Neuronal stem cell (in vitro differentiated cells): ENCODE measurements around the gene KRTAP4-7.
"Not testable (repeated sequence)": the region's sequence is repeated elsewhere in the genome, so short reads cannot be mapped to it uniquely, and the experiment has no call there.

Experiments used
- DNase-seq: peaks from one replicate; pipeline ENCODE4 v3.0.0-alpha.2; 2013; ENCODE audit warnings: low spot score
- H2AFZ ChIP-seq: one replicate; pipeline ENCODE4 v1.6.1; 2013; ENCODE audit warnings: mild to moderate bottlenecking, low read length, inconsistent platforms
- H2AK5ac ChIP-seq: 2 replicates; pipeline ENCODE4 v1.6.1; 2013; ENCODE audit warnings: low read depth, mild to moderate bottlenecking, inconsistent platforms, low read length, moderate library complexity, mixed read lengths
- H2BK120ac ChIP-seq: 2 replicates; pipeline ENCODE4 v1.6.1; 2013; ENCODE audit warnings: low read depth, mild to moderate bottlenecking, inconsistent platforms, low read length, moderate library complexity, mixed read lengths
- H2BK12ac ChIP-seq: one replicate; pipeline ENCODE4 v1.6.1; 2013; ENCODE audit warnings: low read length, inconsistent platforms
- H2BK15ac ChIP-seq: 2 replicates; pipeline ENCODE4 v1.6.1; 2013; ENCODE audit warnings: mild to moderate bottlenecking, low read length, inconsistent platforms, mixed read lengths
- H2BK5ac ChIP-seq: one replicate; pipeline ENCODE4 v1.6.1; 2013; ENCODE audit warnings: inconsistent platforms, mild to moderate bottlenecking, low read length, moderate library complexity
- H3K14ac ChIP-seq: one replicate; pipeline ENCODE4 v1.6.1; 2013; ENCODE audit warnings: low read length, inconsistent platforms
- H3K18ac ChIP-seq: 2 replicates; pipeline ENCODE4 v1.6.1; 2013; ENCODE audit warnings: low read length, inconsistent platforms
- H3K23ac ChIP-seq: 2 replicates; pipeline ENCODE4 v1.6.1; 2013; ENCODE audit warnings: low read depth, mild to moderate bottlenecking, mixed read lengths, low read length, inconsistent platforms; ENCODE audit not compliant: poor library complexity
- H3K27ac ChIP-seq: replicated peaks from 3 replicates; pipeline ENCODE4 v1.5.1; 2013; ENCODE audit warnings: low read length, inconsistent platforms
- H3K27me3 ChIP-seq, 3 experiments: 2 replicates each; pipeline ENCODE4 v1.6.1; 2013; ENCODE audit warnings: low read length in 3 of 3, mild to moderate bottlenecking in 2 of 3, inconsistent platforms in 1 of 3, low read depth in 1 of 3, mixed read lengths in 1 of 3, moderate library complexity in 1 of 3; ENCODE audit not compliant: control insufficient read depth in 3 of 3, insufficient read depth in 3 of 3
- H3K36me3 ChIP-seq, 2 donors: replicated peaks in 1 of 2; 2 replicates each; pipeline ENCODE4 v1.6.1; 2013; ENCODE audit warnings: low read length in 2 of 2; ENCODE audit not compliant: control insufficient read depth in 2 of 2, insufficient read depth in 2 of 2
- H3K4ac ChIP-seq: 2 replicates; pipeline ENCODE4 v1.6.1; 2013; ENCODE audit warnings: inconsistent platforms, mild to moderate bottlenecking, low read length, moderate library complexity
- H3K4me1 ChIP-seq, 2 donors: 1 replicate in 1 of 2; 2 replicates in 1 of 2; pipeline ENCODE4 v1.6.1; 2013; ENCODE audit warnings: low read length in 2 of 2, low read depth in 1 of 2; ENCODE audit not compliant: control insufficient read depth in 2 of 2, insufficient read depth in 1 of 2
- H3K4me2 ChIP-seq: one replicate; pipeline ENCODE4 v1.6.1; 2013; ENCODE audit warnings: mild to moderate bottlenecking, low read length, inconsistent platforms; ENCODE audit not compliant: insufficient read depth, poor library complexity, severe bottlenecking
- H3K4me3 ChIP-seq, 2 donors: 2 replicates each; pipeline ENCODE4 v1.5.1; 2013; ENCODE audit warnings: low read length in 2 of 2, mild to moderate bottlenecking in 2 of 2, inconsistent platforms in 1 of 2, moderate library complexity in 1 of 2
- H3K79me1 ChIP-seq: one replicate; pipeline ENCODE4 v1.6.1; 2013; ENCODE audit warnings: low read depth, mild to moderate bottlenecking, inconsistent platforms, low read length, moderate library complexity
- H3K9ac ChIP-seq: one replicate; pipeline ENCODE4 v1.6.1; 2013; ENCODE audit warnings: mild to moderate bottlenecking, low read depth, low read length, inconsistent platforms; ENCODE audit not compliant: poor library complexity
- H3K9me3 ChIP-seq, 2 donors: replicated peaks in 1 of 2; 2 replicates each; pipeline versions ENCODE3 to v1.6.1; 2013; ENCODE audit warnings: low read length in 2 of 2, mild to moderate bottlenecking in 2 of 2, inconsistent platforms in 1 of 2, low read depth in 1 of 2, mixed read lengths in 1 of 2, moderate library complexity in 1 of 2; ENCODE audit not compliant: control insufficient read depth in 2 of 2, insufficient read depth in 1 of 2
- H4K8ac ChIP-seq: one replicate; pipeline ENCODE4 v1.6.1; 2013; ENCODE audit warnings: low read depth, mild to moderate bottlenecking, inconsistent platforms, low read length, moderate library complexity
- H4K91ac ChIP-seq: one replicate; pipeline ENCODE4 v1.6.1; 2013; ENCODE audit warnings: low read length, low read depth, mild to moderate bottlenecking, inconsistent platforms; ENCODE audit not compliant: poor library complexity
- WGBS, 2 donors: extraction: QIAGEN DNeasy Blood & Tissue Kit; methylation state at CpG; one replicate each; pipeline ENCODE4 v1.1.7; 2013; ENCODE audit warnings: missing lambda C conversion rate in 2 of 2, mixed read lengths in 1 of 2; ENCODE audit not compliant: insufficient read length in 2 of 2, insufficient replicate concordance in 1 of 2; ENCODE audit errors: extremely low coverage in 2 of 2; 5-methylcytosine and 5-hydroxymethylcytosine counted together

Gene KRTAP4-7

DNA sequence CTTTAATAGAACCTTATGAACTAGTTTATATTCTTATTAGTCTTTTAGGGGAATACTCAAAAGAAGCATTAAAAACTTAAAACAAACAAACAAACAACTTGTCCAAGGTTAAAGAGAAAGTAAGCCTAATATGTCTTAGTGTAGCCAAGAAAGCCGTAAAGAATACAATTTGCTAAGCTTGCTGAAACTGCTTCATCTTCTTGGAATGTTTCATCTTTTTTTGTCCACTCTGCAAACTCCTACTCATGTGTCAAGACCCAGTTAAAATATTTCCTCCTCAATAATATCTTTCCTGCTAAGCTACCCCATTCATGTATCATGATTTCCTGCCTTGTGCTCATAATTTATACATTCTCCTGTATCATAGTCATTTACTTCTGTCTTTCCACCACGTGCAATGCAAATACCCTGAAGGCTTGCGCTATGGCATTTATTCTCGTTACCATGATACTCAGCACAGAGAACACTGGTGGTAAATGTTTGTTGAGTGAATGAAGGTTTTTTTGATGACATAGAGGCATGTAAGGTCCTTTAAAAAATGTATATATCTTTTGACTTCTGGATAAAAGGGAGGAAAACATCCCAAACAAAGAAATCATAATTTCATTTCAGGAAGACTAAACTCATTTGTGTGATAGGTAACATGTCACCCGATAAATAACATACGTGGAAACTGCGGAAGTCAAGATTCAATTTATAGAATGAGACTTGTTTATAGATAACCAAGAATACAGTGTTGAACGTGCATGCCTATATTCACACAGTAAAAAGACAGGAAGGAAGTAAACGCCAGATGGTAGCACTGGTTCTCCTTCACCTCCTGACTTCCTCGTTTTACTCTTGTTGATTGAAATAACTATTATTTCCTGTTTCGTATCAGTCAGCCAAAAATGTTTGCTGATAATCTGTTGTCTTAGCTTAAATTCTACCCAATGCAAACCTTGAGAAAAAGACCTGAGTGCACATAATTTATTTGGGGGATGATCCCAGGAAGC lies 36.0 kb downstream of the KRTAP4-7 start:
- H2BK120ac ChIP-seq, H3K27ac ChIP-seq, H3K27me3 ChIP-seq, H2BK12ac ChIP-seq, H3K18ac ChIP-seq, H3K23ac ChIP-seq, H3K9me3 ChIP-seq, H2BK15ac ChIP-seq, H3K4me3 ChIP-seq, H2AFZ ChIP-seq, H3K79me1 ChIP-seq, H4K8ac ChIP-seq, H4K91ac ChIP-seq, H2BK5ac ChIP-seq, H3K4ac ChIP-seq, H2AK5ac ChIP-seq, H3K9ac ChIP-seq, H3K14ac ChIP-seq, H3K4me2 ChIP-seq, DNase-seq, H3K4me1 ChIP-seq, H3K36me3 ChIP-seq: not testable (repeated sequence)
- no CpG with 5 or more reads among the region's 11 CpGs for WGBS, 2 donors

DNA sequence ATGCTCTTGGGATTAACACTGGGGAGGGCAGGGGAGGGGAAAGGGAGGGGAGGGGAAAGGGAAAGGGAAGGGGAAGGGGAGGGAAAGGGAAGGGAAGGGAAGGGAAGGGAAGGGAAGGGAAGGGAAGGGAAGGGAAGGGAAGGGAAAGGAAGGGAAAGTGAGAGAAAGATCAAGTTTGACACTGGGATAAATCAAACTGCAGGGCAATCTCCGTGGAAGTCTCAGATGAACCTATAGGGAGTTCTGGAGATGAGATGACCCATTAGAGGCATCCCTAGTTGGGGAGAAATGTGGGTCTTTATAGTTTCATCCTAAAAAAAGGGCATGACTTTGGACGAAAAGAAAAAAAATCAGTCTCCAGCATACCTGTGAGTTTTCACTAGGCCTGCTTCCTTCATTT lies 37.8 kb downstream of the KRTAP4-7 start:
- no peak overlapping the region for H2BK120ac ChIP-seq
- H4K91ac ChIP-seq, result no peak overlapping the region
- WGBS, 2 donors, result no CpG with 5 or more reads among the region's 2 CpGs
- H3K4me2 ChIP-seq, result no peak overlapping the region
- H3K27me3 ChIP-seq, result no peaks in the 10 kb centered on the region
- H3K36me3 ChIP-seq, result no peaks in the 10 kb centered on the region
- no peak overlapping the region for H3K14ac ChIP-seq
- H3K79me1 ChIP-seq, result no peaks in the 10 kb centered on the region
- DNase-seq, result no peak
- no peak overlapping the region for H4K8ac ChIP-seq
- H3K4ac ChIP-seq, result no peak overlapping the region
- H2BK12ac ChIP-seq, result no peak overlapping the region
- no peak overlapping the region for H3K23ac ChIP-seq
- H2AFZ ChIP-seq, result no peak overlapping the region
- no peak overlapping the region for H3K9ac ChIP-seq
- no peaks in the 10 kb centered on the region for H3K9me3 ChIP-seq
- H3K27ac ChIP-seq, result no peak overlapping the region
- H3K4me1 ChIP-seq, result no peaks in the 10 kb centered on the region
- H2BK5ac ChIP-seq, result no peak overlapping the region
- H3K18ac ChIP-seq, result no peak overlapping the region
- H2BK15ac ChIP-seq, result no peak overlapping the region
- H3K4me3 ChIP-seq, result no peak overlapping the region
- no peak overlapping the region for H2AK5ac ChIP-seq

DNA sequence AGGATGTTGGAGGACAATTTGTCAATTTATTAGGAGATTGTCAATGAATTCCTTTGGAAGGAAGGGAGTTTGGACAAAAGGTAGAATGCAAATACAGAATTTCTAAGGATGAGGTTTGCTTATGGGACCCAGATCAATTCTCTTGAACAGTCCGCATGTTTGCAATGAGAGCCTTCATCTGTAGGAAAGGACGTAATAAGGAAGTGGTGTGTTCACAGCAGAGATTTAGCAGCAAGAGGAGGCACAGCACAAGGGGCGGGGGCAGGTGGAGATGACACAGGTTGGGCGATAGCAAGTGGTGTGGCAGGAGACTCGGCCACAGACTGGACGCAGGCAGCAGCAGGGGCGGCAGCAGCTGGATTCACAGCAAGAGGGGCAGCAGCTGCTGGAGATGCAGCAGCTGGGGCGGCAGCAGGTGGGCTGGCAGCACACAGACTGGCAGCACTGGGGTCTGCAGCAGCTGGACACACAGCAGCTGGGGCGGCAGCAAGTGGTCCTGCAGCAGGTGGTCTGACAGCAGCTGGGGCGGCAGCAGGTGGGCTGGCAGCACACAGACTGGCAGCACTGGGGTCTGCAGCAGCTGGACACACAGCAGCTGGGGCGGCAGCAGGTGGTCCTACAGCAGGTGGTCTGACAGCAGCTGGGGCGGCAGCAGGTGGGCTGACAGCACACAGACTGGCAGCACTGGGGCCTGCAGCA lies 39.5 kb downstream of the KRTAP4-7 start:
- not testable (repeated sequence) for H4K91ac ChIP-seq
- no CpG with 5 or more reads among the region's 12 CpGs for WGBS, 2 donors

DNA sequence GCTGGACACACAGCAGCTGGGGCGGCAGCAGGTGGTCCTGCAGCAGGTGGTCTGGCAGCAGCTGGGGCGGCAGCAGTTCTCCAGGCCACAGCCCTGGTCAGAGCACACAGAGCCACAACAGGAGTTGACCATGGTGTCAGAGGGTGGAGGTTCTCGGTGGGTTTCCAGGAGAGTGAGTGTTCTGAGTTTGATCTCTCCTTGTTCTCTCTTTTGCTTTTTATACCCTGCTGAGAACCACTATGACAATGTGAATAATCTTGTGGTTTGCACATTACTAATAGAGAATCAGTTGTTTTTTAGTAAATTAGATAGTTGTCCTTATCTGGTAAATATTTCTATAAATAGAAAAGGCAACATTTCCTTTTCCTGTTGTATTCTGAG lies 40.0 kb downstream of the KRTAP4-7 start, which contains the start of gene KRTAP4-12:
KRTAP4-12 (minus strand) TSS at position 192 of the 381 bp plus-strand sequence; CDS start at position 132, 60 bp downstream.
- no CpG with 5 or more reads among the region's 3 CpGs for WGBS, 2 donors
- H3K4me2 ChIP-seq, H4K91ac ChIP-seq, H2BK120ac ChIP-seq, H2AFZ ChIP-seq, H3K4me1 ChIP-seq, H2BK5ac ChIP-seq, H3K27me3 ChIP-seq, H3K9ac ChIP-seq, H3K9me3 ChIP-seq, H4K8ac ChIP-seq, DNase-seq, H3K4ac ChIP-seq, H3K18ac ChIP-seq, H2AK5ac ChIP-seq, H2BK15ac ChIP-seq, H3K4me3 ChIP-seq, H2BK12ac ChIP-seq, H3K14ac ChIP-seq, H3K23ac ChIP-seq, H3K36me3 ChIP-seq, H3K79me1 ChIP-seq, H3K27ac ChIP-seq: not testable (repeated sequence)

More for the DNA sequence above, 39.5 kb downstream of the KRTAP4-7 start:
- not testable (repeated sequence) for H3K36me3 ChIP-seq, H3K4me1 ChIP-seq, H2BK15ac ChIP-seq, H2AFZ ChIP-seq, H3K4me3 ChIP-seq, H2AK5ac ChIP-seq, H3K4me2 ChIP-seq, H2BK120ac ChIP-seq, H3K14ac ChIP-seq, H3K23ac ChIP-seq, H3K18ac ChIP-seq, DNase-seq, H3K79me1 ChIP-seq, H3K27ac ChIP-seq, H3K9ac ChIP-seq, H2BK5ac ChIP-seq, H2BK12ac ChIP-seq, H3K4ac ChIP-seq, H3K9me3 ChIP-seq, H4K8ac ChIP-seq, H3K27me3 ChIP-seq
